HUDEP-2 (cell line): ENCODE data around the gene STARD13.
"Not testable (repeated sequence)": the region's sequence is repeated elsewhere in the genome, so short reads cannot be mapped to it uniquely, and the experiment has no call there.

ENCODE experiments used
- DNase-seq, 76 experiments: peaks; one replicate each; lab custom pipeline; 2025; ENCODE audit not compliant: unreplicated experiment in 76 of 76; lab: John Stamatoyannopoulos, UW

The STARD13 gene

GRCh38 chr13:33257841-33258807 lies 27.4 kb downstream of the STARD13 start:
- no peak for DNase-seq

GRCh38 chr13:33256148-33256840 lies 29.3 kb downstream of the STARD13 start:
- no peak for DNase-seq

GRCh38 chr13:33252135-33252534 lies 33.4 kb downstream of the STARD13 start:
- no peak for DNase-seq

- DNase-seq: peak in 37 of 76 experiments; percentile 1 to 62 (median 13)
Measured at GRCh38 chr13:33251131-33251661, 34.4 kb downstream of the STARD13 start.

- no peak for DNase-seq
Measured at GRCh38 chr13:33250609-33251008, 34.9 kb downstream of the STARD13 start.

- DNase-seq: no peak
Measured at GRCh38 chr13:33249894-33250293, 35.7 kb downstream of the STARD13 start.

GRCh38 chr13:33249066-33249465 lies 36.5 kb downstream of the STARD13 start:
- no peak for DNase-seq

- peak in 5 of 76 experiments; percentile 5 to 39 (median 16) for DNase-seq
Measured at GRCh38 chr13:33245505-33246158, 39.9 kb downstream of the STARD13 start.

GRCh38 chr13:33244907-33245287 lies 40.7 kb downstream of the STARD13 start:
- DNase-seq: no peak

- no peak for DNase-seq
Measured at GRCh38 chr13:33244210-33244906, 41.2 kb downstream of the STARD13 start.

- DNase-seq: no peak
Measured at GRCh38 chr13:33242984-33243617, 42.5 kb downstream of the STARD13 start.

GRCh38 chr13:33242372-33242771 lies 43.2 kb downstream of the STARD13 start:
- not testable (repeated sequence) for DNase-seq

GRCh38 chr13:33236021-33236420 lies 49.5 kb downstream of the STARD13 start:
- no peak for DNase-seq

GRCh38 chr13:33235564-33235963 lies 50.0 kb downstream of the STARD13 start:
- no peak for DNase-seq

- DNase-seq: no peak
Measured at GRCh38 chr13:33235078-33235477, 50.5 kb downstream of the STARD13 start.

- no peak for DNase-seq
Measured at GRCh38 chr13:33233547-33233946, 52.0 kb downstream of the STARD13 start.

- DNase-seq: no peak
Measured at GRCh38 chr13:33232883-33233282, 52.7 kb downstream of the STARD13 start.

GRCh38 chr13:33231339-33231738 lies 54.2 kb downstream of the STARD13 start:
- DNase-seq: no peak

- DNase-seq: no peak
Measured at GRCh38 chr13:33230178-33230881, 55.2 kb downstream of the STARD13 start.
